Ishikawa (cell line): ENCODE data around the gene GPNMB.

Experiments used
- CEBPB ChIP-seq: IDR thresholded peaks from 2 replicates; pipeline ENCODE4 v1.6.1; 2012
- CREB1 ChIP-seq: IDR thresholded peaks from 2 replicates; pipeline ENCODE4 v1.6.1; 2012; ENCODE audit warnings: low read depth
- EGR1 ChIP-seq: IDR thresholded peaks from 2 replicates; pipeline ENCODE4 v1.6.1; 2012
- EP300 ChIP-seq: IDR thresholded peaks from 2 replicates; pipeline ENCODE4 v1.6.1; 2012; ENCODE audit warnings: borderline replicate concordance
- FOXM1 ChIP-seq: IDR thresholded peaks from 2 replicates; pipeline ENCODE4 v1.6.1; 2012; ENCODE audit warnings: low read depth, borderline replicate concordance
- MAX ChIP-seq: IDR thresholded peaks from 2 replicates; pipeline ENCODE4 v1.6.1; 2012
- NFIC ChIP-seq: IDR thresholded peaks from 2 replicates; pipeline ENCODE4 v1.6.1; 2012
- RAD21 ChIP-seq: IDR thresholded peaks from 2 replicates; pipeline ENCODE4 v1.6.1; 2012; ENCODE audit warnings: low read depth
- REST ChIP-seq: IDR thresholded peaks from 2 replicates; pipeline ENCODE4 v1.6.1; 2012; ENCODE audit warnings: low read depth, mild to moderate bottlenecking
- TAF1 ChIP-seq: IDR thresholded peaks from 2 replicates; pipeline ENCODE4 v1.6.1; 2012; ENCODE audit warnings: low read depth, mild to moderate bottlenecking
- TCF12 ChIP-seq: IDR thresholded peaks from 2 replicates; pipeline ENCODE4 v1.6.1; 2012; ENCODE audit warnings: low read depth
- TEAD4 ChIP-seq: IDR thresholded peaks from 2 replicates; pipeline ENCODE4 v1.6.1; 2012
- USF1 ChIP-seq: IDR thresholded peaks from 2 replicates; pipeline ENCODE4 v1.6.1; 2012
- YY1 ChIP-seq: IDR thresholded peaks from 2 replicates; pipeline ENCODE4 v1.6.1; 2012; ENCODE audit warnings: low read depth
- ZBTB7A ChIP-seq: IDR thresholded peaks from 2 replicates; pipeline ENCODE4 v1.6.1; 2012; ENCODE audit warnings: low read depth

The GPNMB gene

GRCh38 chr7:23213755-23214154 is 32.8 kb upstream of the GPNMB start:
- TF ChIP-seq FOXM1 = no peak
- no peak for TF ChIP-seq RAD21
- no peak for TF ChIP-seq EGR1
- no peak for TF ChIP-seq TEAD4
- no peak for TF ChIP-seq CEBPB
- no peak for TF ChIP-seq REST
- no peak for TF ChIP-seq CREB1
- no peak for TF ChIP-seq NFIC
- no peak for TF ChIP-seq YY1
- TF ChIP-seq TAF1 = no peak
- no peak for TF ChIP-seq EP300
- TF ChIP-seq TCF12 = no peak
- TF ChIP-seq ZBTB7A = no peak
- no peak for TF ChIP-seq USF1
- TF ChIP-seq MAX = no peak

GRCh38 chr7:23214423-23214822 is 32.2 kb upstream of the GPNMB start:
- TF ChIP-seq REST = no peak
- no peak for TF ChIP-seq YY1
- no peak for TF ChIP-seq CREB1
- TF ChIP-seq RAD21 = no peak
- no peak for TF ChIP-seq CEBPB
- TF ChIP-seq TAF1 = no peak
- TF ChIP-seq NFIC = no peak
- no peak for TF ChIP-seq MAX
- no peak for TF ChIP-seq FOXM1
- no peak for TF ChIP-seq ZBTB7A
- no peak for TF ChIP-seq TCF12
- no peak for TF ChIP-seq TEAD4
- no peak for TF ChIP-seq USF1
- TF ChIP-seq EGR1 = no peak
- no peak for TF ChIP-seq EP300

GRCh38 chr7:23214938-23215337 is 31.6 kb upstream of the GPNMB start:
- no peak for TF ChIP-seq TAF1
- no peak for TF ChIP-seq RAD21
- TF ChIP-seq NFIC = no peak
- TF ChIP-seq CREB1 = no peak
- TF ChIP-seq EGR1 = no peak
- no peak for TF ChIP-seq REST
- TF ChIP-seq EP300 = no peak
- no peak for TF ChIP-seq YY1
- TF ChIP-seq TCF12 = no peak
- TF ChIP-seq MAX = no peak
- no peak for TF ChIP-seq USF1
- no peak for TF ChIP-seq ZBTB7A
- TF ChIP-seq TEAD4 = no peak
- no peak for TF ChIP-seq CEBPB

GRCh38 chr7:23216021-23216420 is 30.6 kb upstream of the GPNMB start:
- no peak for TF ChIP-seq RAD21
- TF ChIP-seq CREB1 = no peak
- TF ChIP-seq TAF1 = no peak
- no peak for TF ChIP-seq TEAD4
- TF ChIP-seq FOXM1 = no peak
- TF ChIP-seq CEBPB = no peak
- no peak for TF ChIP-seq NFIC
- TF ChIP-seq EGR1 = no peak
- no peak for TF ChIP-seq REST
- TF ChIP-seq ZBTB7A = no peak
- no peak for TF ChIP-seq YY1
- no peak for TF ChIP-seq MAX
- TF ChIP-seq EP300 = no peak
- TF ChIP-seq TCF12 = no peak
